Measurements from ENCODE around the gene TARS3. TPM values are rescaled to one million over a fixed set of nuclear protein-coding genes. Genes with fewer than 3 reads are reported as not detected.

Gene TARS3
- total RNA-seq, 1 experiment from 2014 or later = 12.1 TPM

- no peak for DNase-seq (ENCODE audit: low read depth)
These were observed 117.2 kb downstream of the TARS3 start for GRCh38 chr15:101607108-101607507.

- no peak for DNase-seq (ENCODE audit: low read depth)
These were observed 120.0 kb downstream of the TARS3 start for GRCh38 chr15:101604124-101604874.

Other genes with a start within 250 kb of the TARS3 start
- gene PCSK6, start 234.8 kb downstream of the TARS3 start, total RNA-seq (2014; rRNA removed; shearing (Covaris generic)) = 0.48 and 0.68 TPM in 2 replicates
- gene TM2D3, start 72.1 kb downstream of the TARS3 start, total RNA-seq (2014; rRNA removed; shearing (Covaris generic)) = 45.3 and 45.5 TPM in 2 replicates
- gene OR4F6, start 79.0 kb upstream of the TARS3 start, total RNA-seq (2014; rRNA removed; shearing (Covaris generic)) = not detected in 2 replicates
- gene OR4F15, start 87.7 kb upstream of the TARS3 start, total RNA-seq (2014; rRNA removed; shearing (Covaris generic)) = 0.10 and 0.72 TPM in 2 replicates